Stimulated activated naive CD8-positive, alpha-beta T cell treated with anti-CD3 and anti-CD28 coated beads, Interleukin-15, amount 100 ng/mL, for 72 hours (primary cell): ENCODE data around the gene ASTN2.

ENCODE experiments used
- ATAC-seq: fragments of 150-1000 bp; cut with Tn5 transposase; 2 replicates; pipeline ENCODE4 v1.10.0; 2021; ENCODE audit warnings: mild to moderate bottlenecking, moderate library complexity
- DNase-seq, 2 donors: peaks; one replicate each; pipeline ENCODE4 v3.0.0; 2021 to 2022
- H3K27ac Mint-ChIP-seq, 2 donors: one replicate each; pipeline ENCODE4 v1.8.0; 2022; ENCODE audit warnings: mild to moderate bottlenecking in 2 of 2, mixed read lengths in 2 of 2, moderate library complexity in 2 of 2
- H3K27me3 Mint-ChIP-seq: one replicate; pipeline ENCODE4 v1.8.0; 2022; ENCODE audit warnings: mixed read lengths
- H3K4me1 Mint-ChIP-seq: one replicate; pipeline ENCODE4 v1.8.0; 2022; ENCODE audit warnings: mild to moderate bottlenecking, mixed read lengths
- H3K4me3 Mint-ChIP-seq, 2 donors: one replicate each; pipeline ENCODE4 v1.8.0; 2022; ENCODE audit warnings: mild to moderate bottlenecking in 2 of 2, mixed read lengths in 2 of 2, moderate library complexity in 1 of 2
- H3K9me3 Mint-ChIP-seq, 2 donors: one replicate each; pipeline ENCODE4 v1.8.0; 2022; ENCODE audit warnings: mixed read lengths in 2 of 2

The ASTN2 gene

GRCh38 chr9:116662646-116663310 lies 752.1 kb downstream of the ASTN2 start:
- ATAC-seq, result no peak
- no peak overlapping the region for H3K27ac Mint-ChIP-seq
- no peak overlapping the region for H3K4me3 Mint-ChIP-seq
- H3K9me3 Mint-ChIP-seq, result no peaks in the 10 kb centered on the region
- no peaks in the 10 kb centered on the region for H3K4me1 Mint-ChIP-seq
- H3K27me3 Mint-ChIP-seq, result no peaks in the 10 kb centered on the region
- DNase-seq, result no peak

- DNase-seq (peak in 1 of 2 donors; percentile 13), ATAC-seq (peak; percentile 63)
- no peaks in the 10 kb centered on the region for H3K4me1 Mint-ChIP-seq
- no peaks in the 10 kb centered on the region for H3K27me3 Mint-ChIP-seq
- no peak overlapping the region for H3K27ac Mint-ChIP-seq
- H3K9me3 Mint-ChIP-seq, result no peaks in the 10 kb centered on the region
- H3K4me3 Mint-ChIP-seq, result no peak overlapping the region
Measured at GRCh38 chr9:116661037-116661954, 753.6 kb downstream of the ASTN2 start.

GRCh38 chr9:116658265-116658664 lies 756.6 kb downstream of the ASTN2 start:
- Mint-ChIP-seq H3K4me3 (no peak overlapping the region), H3K27me3 (no peaks in the 10 kb centered on the region), H3K4me1 (no peaks in the 10 kb centered on the region), H3K9me3 (no peaks in the 10 kb centered on the region), H3K27ac (no peak overlapping the region)
- DNase-seq (no peak), ATAC-seq (no peak)

GRCh38 chr9:116656977-116657376 lies 757.9 kb downstream of the ASTN2 start:
- no peaks in the 10 kb centered on the region for H3K9me3 Mint-ChIP-seq
- DNase-seq (no peak), ATAC-seq (no peak)
- no peak overlapping the region for H3K4me3 Mint-ChIP-seq
- no peaks in the 10 kb centered on the region for H3K4me1 Mint-ChIP-seq
- no peak overlapping the region for H3K27ac Mint-ChIP-seq
- no peaks in the 10 kb centered on the region for H3K27me3 Mint-ChIP-seq

GRCh38 chr9:116656501-116656971 lies 758.3 kb downstream of the ASTN2 start:
- no peak for ATAC-seq

GRCh38 chr9:116654059-116654355 lies 760.9 kb downstream of the ASTN2 start:
- H3K27me3 Mint-ChIP-seq, result no peaks in the 10 kb centered on the region
- ATAC-seq (no peak), DNase-seq (no peak)
- no peak overlapping the region for H3K4me3 Mint-ChIP-seq
- H3K9me3 Mint-ChIP-seq, result no peaks in the 10 kb centered on the region
- H3K27ac Mint-ChIP-seq, result no peak overlapping the region
- H3K4me1 Mint-ChIP-seq, result no peaks in the 10 kb centered on the region

More at GRCh38 chr9:116656501-116656971, 758.3 kb downstream of the ASTN2 start:
- no peak overlapping the region for H3K27ac Mint-ChIP-seq
- no peak overlapping the region for H3K4me3 Mint-ChIP-seq
- no peaks in the 10 kb centered on the region for H3K9me3 Mint-ChIP-seq
- H3K4me1 Mint-ChIP-seq, result no peaks in the 10 kb centered on the region
- H3K27me3 Mint-ChIP-seq, result no peaks in the 10 kb centered on the region
- no peak for DNase-seq

- H3K4me3 Mint-ChIP-seq, result no peak overlapping the region
- ATAC-seq (no peak), DNase-seq (no peak)
- no peaks in the 10 kb centered on the region for H3K4me1 Mint-ChIP-seq
- H3K27ac Mint-ChIP-seq, result no peak overlapping the region
- no peaks in the 10 kb centered on the region for H3K9me3 Mint-ChIP-seq
- no peaks in the 10 kb centered on the region for H3K27me3 Mint-ChIP-seq
Measured at GRCh38 chr9:116653348-116654058, 761.4 kb downstream of the ASTN2 start.

- no peak overlapping the region for H3K27ac Mint-ChIP-seq
- no peak overlapping the region for H3K4me3 Mint-ChIP-seq
- ATAC-seq (no peak), DNase-seq (no peak)
- H3K27me3 Mint-ChIP-seq, result no peaks in the 10 kb centered on the region
- no peaks in the 10 kb centered on the region for H3K9me3 Mint-ChIP-seq
- H3K4me1 Mint-ChIP-seq, result no peaks in the 10 kb centered on the region
Measured at GRCh38 chr9:116647515-116647809, 767.4 kb downstream of the ASTN2 start.

- ATAC-seq, result peak; percentile 49
- no peak overlapping the region for H3K27ac Mint-ChIP-seq
- no peaks in the 10 kb centered on the region for H3K27me3 Mint-ChIP-seq
- DNase-seq, result no peak
- H3K4me1 Mint-ChIP-seq, result no peaks in the 10 kb centered on the region
- no peaks in the 10 kb centered on the region for H3K9me3 Mint-ChIP-seq
- H3K4me3 Mint-ChIP-seq, result no peak overlapping the region
Measured at GRCh38 chr9:116646661-116647514, 768.0 kb downstream of the ASTN2 start.

GRCh38 chr9:116644091-116644688 lies 770.7 kb downstream of the ASTN2 start:
- DNase-seq (no peak), ATAC-seq (no peak)
- H3K4me3 Mint-ChIP-seq, result no peak overlapping the region
- no peaks in the 10 kb centered on the region for H3K9me3 Mint-ChIP-seq
- no peak overlapping the region for H3K27ac Mint-ChIP-seq
- no peaks in the 10 kb centered on the region for H3K4me1 Mint-ChIP-seq
- H3K27me3 Mint-ChIP-seq, result no peaks in the 10 kb centered on the region

- Mint-ChIP-seq H3K9me3 (no peaks in the 10 kb centered on the region), H3K4me3 (no peak overlapping the region), H3K27ac (no peak overlapping the region), H3K27me3 (no peaks in the 10 kb centered on the region), H3K4me1 (no peaks in the 10 kb centered on the region)
- ATAC-seq (no peak), DNase-seq (no peak)
Measured at GRCh38 chr9:116643691-116644090, 771.2 kb downstream of the ASTN2 start.

- DNase-seq (no peak), ATAC-seq (no peak)
- Mint-ChIP-seq H3K27ac (no peak overlapping the region), H3K9me3 (no peaks in the 10 kb centered on the region), H3K4me3 (no peak overlapping the region), H3K4me1 (no peaks in the 10 kb centered on the region), H3K27me3 (no peaks in the 10 kb centered on the region)
Measured at GRCh38 chr9:116641292-116642059, 773.4 kb downstream of the ASTN2 start.

GRCh38 chr9:116639251-116639741 lies 775.6 kb downstream of the ASTN2 start:
- ATAC-seq (no peak), DNase-seq (no peak)
- H3K27ac Mint-ChIP-seq, result no peak overlapping the region

GRCh38 chr9:116635908-116636307 lies 778.9 kb downstream of the ASTN2 start:
- no peaks in the 10 kb centered on the region for H3K27me3 Mint-ChIP-seq
- DNase-seq, result no peak
- H3K27ac Mint-ChIP-seq, result no peak overlapping the region
- no peak overlapping the region for H3K4me3 Mint-ChIP-seq
- no peaks in the 10 kb centered on the region for H3K4me1 Mint-ChIP-seq
- ATAC-seq, result no peak
- H3K9me3 Mint-ChIP-seq, result no peaks in the 10 kb centered on the region

More at GRCh38 chr9:116639251-116639741, 775.6 kb downstream of the ASTN2 start:
- Mint-ChIP-seq H3K9me3 (no peaks in the 10 kb centered on the region), H3K4me1 (no peaks in the 10 kb centered on the region), H3K4me3 (no peak overlapping the region), H3K27me3 (no peaks in the 10 kb centered on the region)
